Smooth muscle cell (in vitro differentiated cells): Measurements from ENCODE around the gene IPP. TPM values are rescaled to one million over a fixed set of nuclear protein-coding genes. Genes with fewer than 3 reads are reported as not detected.

Experiments
- DNase-seq: peaks from one replicate; lab custom pipeline; 2025; ENCODE audit not compliant: unreplicated experiment; lab: John Stamatoyannopoulos, UW
- H2AFZ ChIP-seq: fragments of 200-600 bp; sonication (generic); 2 replicates; pipeline ENCODE4 v1.6.0; 2016; ENCODE audit warnings: antibody characterized with exemption, low read depth, mild to moderate bottlenecking
- H3F3A ChIP-seq: fragments of 200-600 bp; sonication (generic); 2 replicates; pipeline ENCODE4 v1.6.0; 2017; ENCODE audit warnings: antibody characterized with exemption, low read depth
- H3K27ac ChIP-seq: fragments of 200-600 bp; sonication (generic); 2 replicates; pipeline ENCODE4 v1.5.1; 2016; ENCODE audit warnings: low read depth, mild to moderate bottlenecking
- H3K27me3 ChIP-seq: fragments of 200-600 bp; sonication (generic); 2 replicates; pipeline ENCODE4 v1.6.1; 2016; ENCODE audit warnings: low read depth, mild to moderate bottlenecking
- H3K36me3 ChIP-seq: fragments of 200-600 bp; sonication (generic); 2 replicates; pipeline ENCODE4 v1.5.1; 2016; ENCODE audit warnings: low read depth
- H3K4me1 ChIP-seq: fragments of 200-600 bp; sonication (generic); 2 replicates; pipeline ENCODE4 v1.5.1; 2016; ENCODE audit warnings: low read depth
- H3K4me2 ChIP-seq: fragments of 200-600 bp; sonication (generic); 2 replicates; pipeline ENCODE4 v1.6.0; 2016; ENCODE audit warnings: mild to moderate bottlenecking
- H3K4me3 ChIP-seq: fragments of 200-600 bp; sonication (generic); 2 replicates; pipeline ENCODE4 v1.5.1; 2016; ENCODE audit warnings: mild to moderate bottlenecking
- H3K79me2 ChIP-seq: fragments of 200-600 bp; sonication (generic); 2 replicates; pipeline ENCODE4 v1.6.0; 2016; ENCODE audit warnings: low read depth, mild to moderate bottlenecking
- H3K9ac ChIP-seq: fragments of 200-600 bp; sonication (generic); 2 replicates; pipeline ENCODE4 v1.6.0; 2016; ENCODE audit warnings: low read depth
- H3K9me3 ChIP-seq: fragments of 200-600 bp; sonication (generic); replicated peaks from 2 replicates; pipeline ENCODE4 v1.5.1; 2016; ENCODE audit warnings: low read depth
- H4K20me1 ChIP-seq: fragments of 200-600 bp; sonication (generic); 2 replicates; pipeline ENCODE4 v1.6.0; 2016; ENCODE audit warnings: low read depth
- WGBS: methylation state at CpG from one replicate; pipeline ENCODE4 v1.1.7; 2016; ENCODE audit warnings: low lambda C conversion rate; 5-methylcytosine and 5-hydroxymethylcytosine counted together
- polyA plus RNA-seq: library from polyadenylated mRNA; unstranded; fragments of >200 nt; fragmentation: Nextera tagmentation; extraction: Ambion mirVana; gene quantifications from 2 replicates; pipeline ENCODE4 v1.2.1, GENCODE V29; 2016
- total RNA-seq: library from RNA; depleted of rRNA; stranded (reverse); fragments of >200 nt; gene quantifications from 2 replicates; pipeline ENCODE4 v1.2.3, GENCODE V29; 2014
- TF ChIP-seq, protein P1 (sequence below): fragments of 200-600 bp; sonication (generic); IDR thresholded peaks from 2 replicates; pipeline ENCODE4 v1.5.1; 2017; ENCODE audit warnings: borderline replicate concordance, mild to moderate bottlenecking, antibody characterized with exemption; ENCODE audit not compliant: insufficient read depth, poor library complexity, severe bottlenecking

Gene IPP
- total and polyA plus RNA-seq, 2 experiments from 2014 or later, result 9.9 to 14.8 TPM

DNA sequence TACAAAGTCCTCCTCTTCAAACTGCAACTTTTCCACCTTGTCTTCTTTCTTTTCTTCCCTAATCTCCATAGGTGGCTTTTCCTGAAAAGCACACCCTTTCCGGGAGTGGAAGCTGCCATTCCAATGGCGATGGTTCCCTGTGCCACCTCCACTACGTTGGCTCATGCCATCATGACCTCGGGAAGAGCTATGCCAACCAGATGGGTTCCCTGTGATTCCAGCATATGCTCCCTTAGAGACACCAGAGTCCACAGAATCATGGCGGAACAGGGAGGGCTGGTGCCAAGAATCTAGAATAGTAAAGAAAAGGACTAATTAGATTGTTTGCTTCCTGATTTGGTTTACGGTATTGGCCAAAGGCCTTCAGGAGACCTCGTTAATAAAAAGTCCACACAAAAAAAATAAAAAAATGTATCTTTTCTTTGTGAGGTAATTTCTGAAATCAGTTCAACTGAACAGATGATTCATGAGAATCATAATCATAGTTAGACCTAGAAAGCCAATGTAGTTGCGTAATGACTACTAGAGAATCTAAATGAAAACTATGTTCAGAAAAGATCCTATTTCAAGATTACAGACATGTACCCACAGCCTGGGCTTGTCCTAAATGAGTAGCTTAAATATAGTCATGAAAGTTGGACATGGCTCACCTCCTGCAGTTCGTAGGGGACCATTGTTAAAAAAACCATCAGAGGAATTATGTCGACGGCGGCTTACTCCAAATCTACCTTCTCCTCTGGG lies 95.7 kb downstream of the IPP start:
- 97% methylated on average over 12 of the region's 12 CpGs for WGBS
- DNase-seq, result no peak
- TF ChIP-seq, protein P1, sequence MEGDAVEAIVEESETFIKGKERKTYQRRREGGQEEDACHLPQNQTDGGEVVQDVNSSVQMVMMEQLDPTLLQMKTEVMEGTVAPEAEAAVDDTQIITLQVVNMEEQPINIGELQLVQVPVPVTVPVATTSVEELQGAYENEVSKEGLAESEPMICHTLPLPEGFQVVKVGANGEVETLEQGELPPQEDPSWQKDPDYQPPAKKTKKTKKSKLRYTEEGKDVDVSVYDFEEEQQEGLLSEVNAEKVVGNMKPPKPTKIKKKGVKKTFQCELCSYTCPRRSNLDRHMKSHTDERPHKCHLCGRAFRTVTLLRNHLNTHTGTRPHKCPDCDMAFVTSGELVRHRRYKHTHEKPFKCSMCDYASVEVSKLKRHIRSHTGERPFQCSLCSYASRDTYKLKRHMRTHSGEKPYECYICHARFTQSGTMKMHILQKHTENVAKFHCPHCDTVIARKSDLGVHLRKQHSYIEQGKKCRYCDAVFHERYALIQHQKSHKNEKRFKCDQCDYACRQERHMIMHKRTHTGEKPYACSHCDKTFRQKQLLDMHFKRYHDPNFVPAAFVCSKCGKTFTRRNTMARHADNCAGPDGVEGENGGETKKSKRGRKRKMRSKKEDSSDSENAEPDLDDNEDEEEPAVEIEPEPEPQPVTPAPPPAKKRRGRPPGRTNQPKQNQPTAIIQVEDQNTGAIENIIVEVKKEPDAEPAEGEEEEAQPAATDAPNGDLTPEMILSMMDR, result no peak
- H4K20me1 ChIP-seq, result peaks cover 63% of the 10 kb centered on the region
- H3K79me2 ChIP-seq, result peaks cover 43% of the 10 kb centered on the region
- H2AFZ ChIP-seq, result no peak overlapping the region
- H3K9me3 ChIP-seq, result no peaks in the 10 kb centered on the region
- no peak overlapping the region for H3K4me2 ChIP-seq
- peaks cover 32% of the 10 kb centered on the region for H3K36me3 ChIP-seq
- H3K27me3 ChIP-seq, result no peaks in the 10 kb centered on the region
- H3K27ac ChIP-seq, result no peak overlapping the region
- no peaks in the 10 kb centered on the region for H3K4me1 ChIP-seq
- no peak overlapping the region for H3K9ac ChIP-seq
- no peak overlapping the region for H3K4me3 ChIP-seq
- no peaks in the 10 kb centered on the region for H3F3A ChIP-seq

Other genes starting within 250 kb of the IPP start
- 299 and 303 TPM in 2 replicates for gene PRDX1, start 228.8 kb downstream of the IPP start, total RNA-seq
- gene PRDX1, start 228.8 kb downstream of the IPP start, polyA plus RNA-seq, result 369 and 409 TPM in 2 replicates
- gene AKR1A1, start 199.8 kb downstream of the IPP start, total RNA-seq, result 64.1 and 91.4 TPM in 2 replicates
- gene AKR1A1, start 199.8 kb downstream of the IPP start, polyA plus RNA-seq, result 135 and 148 TPM in 2 replicates
- 40.4 and 83.0 TPM in 2 replicates for gene NASP, start 166.6 kb downstream of the IPP start, total RNA-seq
- 44.9 and 64.2 TPM in 2 replicates for gene NASP, start 166.6 kb downstream of the IPP start, polyA plus RNA-seq
- 0.81 and 2.5 TPM in 2 replicates for gene CCDC17, start 126.6 kb downstream of the IPP start, total RNA-seq
- gene CCDC17, start 126.6 kb downstream of the IPP start, polyA plus RNA-seq, result 0.64 and 1.6 TPM in 2 replicates
- 93.2 and 110 TPM in 2 replicates for gene GPBP1L1, start 64.1 kb downstream of the IPP start, total RNA-seq
- gene GPBP1L1, start 64.1 kb downstream of the IPP start, polyA plus RNA-seq, result 51.9 and 52.6 TPM in 2 replicates
- gene TMEM69, start 62.5 kb downstream of the IPP start, total RNA-seq, result 19.4 and 23.3 TPM in 2 replicates
- gene TMEM69, start 62.5 kb downstream of the IPP start, polyA plus RNA-seq, result 16.7 and 26.8 TPM in 2 replicates
- gene MAST2, start 53.0 kb upstream of the IPP start, total RNA-seq, result 18.4 and 21.5 TPM in 2 replicates
- gene MAST2, start 53.0 kb upstream of the IPP start, polyA plus RNA-seq, result 26.2 and 34.8 TPM in 2 replicates